Loucy (cell line): ENCODE data around the gene RCC2.

Experiments used
- H2AFZ ChIP-seq: fragments of 200-600 bp; sonication (generic); 2 replicates; pipeline ENCODE4 v1.6.0; 2016; ENCODE audit warnings: antibody characterized with exemption, mild to moderate bottlenecking, low read length, moderate library complexity
- H3F3A ChIP-seq: fragments of 200-600 bp; 2 replicates; pipeline ENCODE4 v1.6.0; 2016; ENCODE audit warnings: antibody characterized with exemption, low read depth, mild to moderate bottlenecking
- H3K27me3 ChIP-seq: fragments of 200-600 bp; sonication (generic); 2 replicates; pipeline ENCODE4 v1.6.1; 2014; ENCODE audit warnings: low read length, mild to moderate bottlenecking; ENCODE audit not compliant: insufficient read depth, poor library complexity, severe bottlenecking
- H3K36me3 ChIP-seq: fragments of 200-600 bp; sonication (generic); 2 replicates; pipeline ENCODE4 v1.6.1; 2016; ENCODE audit warnings: low read length; ENCODE audit not compliant: insufficient read depth
- H3K4me1 ChIP-seq: fragments of 200-600 bp; sonication (generic); 2 replicates; pipeline ENCODE4 v1.5.1; 2014; ENCODE audit warnings: low read length, mild to moderate bottlenecking; ENCODE audit not compliant: insufficient read depth, poor library complexity, severe bottlenecking
- H3K4me2 ChIP-seq: fragments of 200-600 bp; sonication (generic); 2 replicates; pipeline ENCODE4 v1.6.0; 2014; ENCODE audit warnings: antibody characterized with exemption, low read length, low read depth, mild to moderate bottlenecking; ENCODE audit not compliant: poor library complexity, severe bottlenecking
- H3K4me3 ChIP-seq: fragments of 200-600 bp; sonication (generic); 2 replicates; pipeline ENCODE4 v1.5.1; 2014; ENCODE audit warnings: low read length, mild to moderate bottlenecking, mixed read lengths; ENCODE audit not compliant: poor library complexity, severe bottlenecking
- H3K79me2 ChIP-seq: fragments of 200-600 bp; sonication (generic); 2 replicates; pipeline ENCODE4 v1.6.1; 2014; ENCODE audit warnings: low read length; ENCODE audit not compliant: insufficient read depth
- H3K9ac ChIP-seq: fragments of 200-600 bp; sonication (generic); 2 replicates; pipeline ENCODE4 v1.6.0; 2014; ENCODE audit warnings: mild to moderate bottlenecking, low read depth, low read length, moderate library complexity; ENCODE audit not compliant: poor library complexity, severe bottlenecking
- H3K9me2 ChIP-seq: fragments of 200-600 bp; sonication (generic); replicated peaks from 2 replicates; pipeline ENCODE4 v1.6.1; 2016; ENCODE audit warnings: low read depth, low read length, mixed read lengths
- H3K9me3 ChIP-seq: fragments of 200-600 bp; sonication (generic); 2 replicates; pipeline ENCODE4 v1.6.1; 2014; ENCODE audit warnings: mild to moderate bottlenecking, antibody characterized with exemption, low read length, low read depth; ENCODE audit not compliant: insufficient read depth
- H4K20me1 ChIP-seq: fragments of 200-600 bp; sonication (generic); 2 replicates; pipeline ENCODE4 v1.6.0; 2014; ENCODE audit warnings: antibody characterized with exemption, low read length, mild to moderate bottlenecking; ENCODE audit not compliant: insufficient read depth, poor library complexity, severe bottlenecking
- EZH2phosphoT487 ChIP-seq: fragments of 200-600 bp; IDR thresholded peaks from 2 replicates; pipeline ENCODE4 v1.6.1; 2018; ENCODE audit warnings: antibody characterized with exemption, mild to moderate bottlenecking, moderate library complexity, borderline replicate concordance
- TF ChIP-seq, protein P1 (sequence below): fragments of 200-600 bp; sonication (generic); conservative IDR thresholded peaks from 2 replicates; pipeline ENCODE4 v1.5.1; 2014; ENCODE audit warnings: mild to moderate bottlenecking, antibody characterized with exemption, low read length

RCC2 gene

GRCh38 chr1:17392199-17392740, 47.2 kb downstream of the RCC2 start:
- Histone ChIP-seq H3K27me3 (no peaks in the 10 kb centered on the region), H3K36me3 (no peaks in the 10 kb centered on the region), H3K4me2 (no peak overlapping the region), H3K9ac (no peak overlapping the region), H3K9me3 (no peaks in the 10 kb centered on the region), H3K4me3 (no peak overlapping the region), H3K79me2 (no peaks in the 10 kb centered on the region), H3K4me1 (no peaks in the 10 kb centered on the region), H2AFZ (no peak overlapping the region), H3F3A (no peaks in the 10 kb centered on the region), H3K9me2 (no peaks in the 10 kb centered on the region), H4K20me1 (no peaks in the 10 kb centered on the region)
- TF ChIP-seq, protein P1, sequence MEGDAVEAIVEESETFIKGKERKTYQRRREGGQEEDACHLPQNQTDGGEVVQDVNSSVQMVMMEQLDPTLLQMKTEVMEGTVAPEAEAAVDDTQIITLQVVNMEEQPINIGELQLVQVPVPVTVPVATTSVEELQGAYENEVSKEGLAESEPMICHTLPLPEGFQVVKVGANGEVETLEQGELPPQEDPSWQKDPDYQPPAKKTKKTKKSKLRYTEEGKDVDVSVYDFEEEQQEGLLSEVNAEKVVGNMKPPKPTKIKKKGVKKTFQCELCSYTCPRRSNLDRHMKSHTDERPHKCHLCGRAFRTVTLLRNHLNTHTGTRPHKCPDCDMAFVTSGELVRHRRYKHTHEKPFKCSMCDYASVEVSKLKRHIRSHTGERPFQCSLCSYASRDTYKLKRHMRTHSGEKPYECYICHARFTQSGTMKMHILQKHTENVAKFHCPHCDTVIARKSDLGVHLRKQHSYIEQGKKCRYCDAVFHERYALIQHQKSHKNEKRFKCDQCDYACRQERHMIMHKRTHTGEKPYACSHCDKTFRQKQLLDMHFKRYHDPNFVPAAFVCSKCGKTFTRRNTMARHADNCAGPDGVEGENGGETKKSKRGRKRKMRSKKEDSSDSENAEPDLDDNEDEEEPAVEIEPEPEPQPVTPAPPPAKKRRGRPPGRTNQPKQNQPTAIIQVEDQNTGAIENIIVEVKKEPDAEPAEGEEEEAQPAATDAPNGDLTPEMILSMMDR = no peak
- TF ChIP-seq EZH2phosphoT487 = no peak

GRCh38 chr1:17381161-17381560, 58.3 kb downstream of the RCC2 start:
- Histone ChIP-seq H3K4me2 (no peak overlapping the region), H3K9me3 (no peaks in the 10 kb centered on the region), H2AFZ (no peak overlapping the region), H3K27me3 (no peaks in the 10 kb centered on the region), H3K4me3 (no peak overlapping the region), H3F3A (no peaks in the 10 kb centered on the region), H3K36me3 (no peaks in the 10 kb centered on the region), H3K9ac (no peak overlapping the region), H3K79me2 (no peaks in the 10 kb centered on the region), H4K20me1 (no peaks in the 10 kb centered on the region), H3K9me2 (no peaks in the 10 kb centered on the region), H3K4me1 (no peaks in the 10 kb centered on the region)
- no peak for TF ChIP-seq EZH2phosphoT487
- TF ChIP-seq, protein P1 = no peak

DNA sequence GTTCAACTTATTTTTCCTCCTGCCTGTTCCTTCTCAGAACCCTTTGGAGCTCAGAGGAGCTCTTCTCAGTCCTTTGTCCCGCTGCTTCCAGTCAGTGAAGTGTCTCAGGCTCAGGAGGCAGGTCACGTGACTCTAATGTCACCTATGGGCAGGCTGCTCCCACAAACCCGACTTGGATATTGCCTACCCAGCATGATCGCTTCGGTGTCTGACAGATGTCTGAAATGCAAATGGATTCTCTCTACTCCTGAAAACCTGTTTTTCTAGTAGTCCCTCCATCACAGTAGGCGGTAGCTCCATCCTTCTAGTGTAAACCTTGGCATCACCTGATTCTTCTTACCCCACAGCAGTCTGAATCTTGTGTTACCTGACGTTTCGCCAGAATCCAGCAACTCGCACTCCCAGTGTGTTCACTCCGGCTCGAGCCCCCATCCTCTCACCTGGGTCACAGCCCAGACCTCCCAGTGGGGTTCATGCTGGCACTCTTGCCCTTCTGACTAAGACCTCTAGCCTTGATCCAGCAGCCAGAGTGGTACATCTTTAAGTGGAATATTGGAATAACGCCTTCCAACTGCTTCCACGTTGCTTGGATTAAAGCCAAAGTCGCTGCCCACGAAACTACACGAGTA, 62.0 kb downstream of the RCC2 start:
- H3K36me3 ChIP-seq = no peaks in the 10 kb centered on the region
- no peaks in the 10 kb centered on the region for H3K27me3 ChIP-seq
- H3K4me2 ChIP-seq = no peak overlapping the region
- H3K4me1 ChIP-seq = no peaks in the 10 kb centered on the region
- H3K79me2 ChIP-seq = no peaks in the 10 kb centered on the region
- H3K9me2 ChIP-seq = no peaks in the 10 kb centered on the region
- H3K9ac ChIP-seq = no peak overlapping the region
- no peak overlapping the region for H2AFZ ChIP-seq
- H3K9me3 ChIP-seq = no peaks in the 10 kb centered on the region
- H3K4me3 ChIP-seq = no peak overlapping the region
- no peaks in the 10 kb centered on the region for H4K20me1 ChIP-seq
- TF ChIP-seq EZH2phosphoT487 = no peak
- TF ChIP-seq, protein P1 = no peak
- no peaks in the 10 kb centered on the region for H3F3A ChIP-seq
